ENCODE results near the gene HMGXB3. TPM values are rescaled to one million over a fixed set of nuclear protein-coding genes. Genes with fewer than 3 reads are reported as not detected.

The HMGXB3 gene
- total and polyA plus RNA-seq, 4 donors: 2.7 to 22.9 (median 11.0) TPM

DNA sequence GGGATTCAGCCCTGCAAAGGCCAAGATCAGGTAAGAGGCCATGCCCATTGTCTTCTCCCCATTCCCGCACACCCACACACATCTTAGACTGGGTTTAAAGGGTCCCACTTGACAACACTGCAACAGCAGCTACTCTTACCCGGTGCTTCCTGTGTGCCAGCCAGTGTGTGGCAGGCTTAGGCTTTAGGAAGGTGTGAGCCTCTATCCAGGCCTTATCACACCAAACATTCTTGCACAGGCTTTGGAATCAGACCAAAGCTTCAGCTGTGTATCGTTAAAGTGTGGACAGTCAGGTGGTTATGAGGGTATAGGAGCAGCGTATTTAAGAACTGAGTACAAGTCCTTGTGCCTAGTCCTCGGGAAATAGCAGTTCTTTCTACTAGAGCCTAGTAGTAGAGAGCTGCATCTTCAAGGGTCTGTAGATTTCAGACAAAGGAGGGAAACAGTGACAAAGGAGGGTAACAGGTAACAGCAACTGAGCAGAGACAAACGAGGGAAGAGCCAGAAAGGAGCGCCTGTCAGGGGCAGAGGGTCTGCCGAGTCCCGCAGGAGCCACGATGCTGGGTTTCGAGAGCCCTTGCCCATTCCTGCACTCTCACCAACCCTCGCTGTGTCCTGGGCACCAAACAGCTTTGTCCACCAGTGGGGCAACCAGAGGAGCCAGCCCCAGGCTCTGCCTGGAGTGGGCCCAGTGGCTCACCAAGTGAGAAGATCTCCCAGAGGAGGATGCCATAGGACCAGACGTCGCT, 55.0 kb downstream of the HMGXB3 start:
- no peaks in the 10 kb centered on the region for H3K9me3 ChIP-seq (ENCODE audit: control insufficient read depth in 4 of 4, low read length in 3 of 4)
- WGBS: 90% methylated on average over 14 of the region's 14 CpGs
- H3K4me3 ChIP-seq (ENCODE audit: low read depth in 1 of 3, low read length in 3 of 3): no peak overlapping the region
- no peak for DNase-seq (ENCODE audit: low spot score)
- no peaks in the 10 kb centered on the region for H3K27me3 ChIP-seq (ENCODE audit: control insufficient read depth in 4 of 4, insufficient read depth in 4 of 4, low read length in 3 of 4)
- no peak overlapping the region for H3K9ac ChIP-seq (ENCODE audit: low read depth in 1 of 2, low read length in 2 of 2)
- TF ChIP-seq HNF4G (IDR thresholded peaks at IDR 0.05) (no peak), ZBTB33 (IDR thresholded peaks at IDR 0.05) (no peak), FOXA1 (IDR thresholded peaks at IDR 0.05) (no peak), FOXA2 (IDR thresholded peaks at IDR 0.05) (no peak), TAF1 (conservative IDR thresholded peaks at IDR 0.05) (no peak), RXRA (IDR thresholded peaks at IDR 0.05) (no peak), ATF3 (IDR thresholded peaks at IDR 0.05) (no peak), NR2F2 (IDR thresholded peaks at IDR 0.05) (no peak), MAX (IDR thresholded peaks at IDR 0.05) (no peak), GABPA (IDR thresholded peaks at IDR 0.05 in 1 of 2, conservative IDR thresholded peaks at IDR 0.05 in 1 of 2) (no peak), EGR1 (IDR thresholded peaks at IDR 0.05; ENCODE audit: low read depth in 2 of 2) (no peak)
- TF ChIP-seq, protein P1, sequence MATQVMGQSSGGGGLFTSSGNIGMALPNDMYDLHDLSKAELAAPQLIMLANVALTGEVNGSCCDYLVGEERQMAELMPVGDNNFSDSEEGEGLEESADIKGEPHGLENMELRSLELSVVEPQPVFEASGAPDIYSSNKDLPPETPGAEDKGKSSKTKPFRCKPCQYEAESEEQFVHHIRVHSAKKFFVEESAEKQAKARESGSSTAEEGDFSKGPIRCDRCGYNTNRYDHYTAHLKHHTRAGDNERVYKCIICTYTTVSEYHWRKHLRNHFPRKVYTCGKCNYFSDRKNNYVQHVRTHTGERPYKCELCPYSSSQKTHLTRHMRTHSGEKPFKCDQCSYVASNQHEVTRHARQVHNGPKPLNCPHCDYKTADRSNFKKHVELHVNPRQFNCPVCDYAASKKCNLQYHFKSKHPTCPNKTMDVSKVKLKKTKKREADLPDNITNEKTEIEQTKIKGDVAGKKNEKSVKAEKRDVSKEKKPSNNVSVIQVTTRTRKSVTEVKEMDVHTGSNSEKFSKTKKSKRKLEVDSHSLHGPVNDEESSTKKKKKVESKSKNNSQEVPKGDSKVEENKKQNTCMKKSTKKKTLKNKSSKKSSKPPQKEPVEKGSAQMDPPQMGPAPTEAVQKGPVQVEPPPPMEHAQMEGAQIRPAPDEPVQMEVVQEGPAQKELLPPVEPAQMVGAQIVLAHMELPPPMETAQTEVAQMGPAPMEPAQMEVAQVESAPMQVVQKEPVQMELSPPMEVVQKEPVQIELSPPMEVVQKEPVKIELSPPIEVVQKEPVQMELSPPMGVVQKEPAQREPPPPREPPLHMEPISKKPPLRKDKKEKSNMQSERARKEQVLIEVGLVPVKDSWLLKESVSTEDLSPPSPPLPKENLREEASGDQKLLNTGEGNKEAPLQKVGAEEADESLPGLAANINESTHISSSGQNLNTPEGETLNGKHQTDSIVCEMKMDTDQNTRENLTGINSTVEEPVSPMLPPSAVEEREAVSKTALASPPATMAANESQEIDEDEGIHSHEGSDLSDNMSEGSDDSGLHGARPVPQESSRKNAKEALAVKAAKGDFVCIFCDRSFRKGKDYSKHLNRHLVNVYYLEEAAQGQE (IDR thresholded peaks at IDR 0.05): no peak
- H3K36me3 ChIP-seq (ENCODE audit: control insufficient read depth in 4 of 4, insufficient read depth in 3 of 4, low read depth in 1 of 4, low read length in 3 of 4): peaks cover 12 to 45% (median 33%) of the 10 kb centered on the region in 4 donors
- H3K4me1 ChIP-seq (ENCODE audit: control insufficient read depth in 4 of 4, insufficient read depth in 4 of 4, low read length in 3 of 4): no peaks in the 10 kb centered on the region
- H3K27ac ChIP-seq (ENCODE audit: low read depth in 1 of 2, low read length in 2 of 2): no peak overlapping the region

GRCh38 chr5:150056075-150056443, 55.5 kb downstream of the HMGXB3 start:
- no peaks in the 10 kb centered on the region for H3K4me1 ChIP-seq (ENCODE audit: control insufficient read depth in 4 of 4, insufficient read depth in 4 of 4, low read length in 3 of 4)
- no peak overlapping the region for H3K4me3 ChIP-seq (ENCODE audit: low read depth in 1 of 3, low read length in 3 of 3)
- peaks cover 11 to 39% (median 31%) of the 10 kb centered on the region in 4 donors for H3K36me3 ChIP-seq (ENCODE audit: control insufficient read depth in 4 of 4, insufficient read depth in 3 of 4, low read depth in 1 of 4, low read length in 3 of 4)
- H3K9me3 ChIP-seq (ENCODE audit: control insufficient read depth in 4 of 4, low read length in 3 of 4): no peaks in the 10 kb centered on the region
- DNase-seq (ENCODE audit: low spot score): no peak
- WGBS: 95% methylated on average over 9 of the region's 9 CpGs
- no peak overlapping the region for H3K9ac ChIP-seq (ENCODE audit: low read depth in 1 of 2, low read length in 2 of 2)
- no peak for TF ChIP-seq TAF1 (conservative IDR thresholded peaks at IDR 0.05)
- TF ChIP-seq, protein P1 (IDR thresholded peaks at IDR 0.05): no peak
- no peak for TF ChIP-seq ATF3 (IDR thresholded peaks at IDR 0.05)
- no peak for TF ChIP-seq HNF4G (IDR thresholded peaks at IDR 0.05)
- TF ChIP-seq NR2F2 (IDR thresholded peaks at IDR 0.05): no peak
- TF ChIP-seq GABPA (IDR thresholded peaks at IDR 0.05 in 1 of 2, conservative IDR thresholded peaks at IDR 0.05 in 1 of 2): no peak
- no peak for TF ChIP-seq EGR1 (IDR thresholded peaks at IDR 0.05; ENCODE audit: low read depth in 2 of 2)
- no peak for TF ChIP-seq RXRA (IDR thresholded peaks at IDR 0.05)
- no peak for TF ChIP-seq FOXA1 (IDR thresholded peaks at IDR 0.05)
- TF ChIP-seq YY1 (IDR thresholded peaks at IDR 0.05): no peak
- no peak for TF ChIP-seq CTCF (IDR thresholded peaks at IDR 0.05; ENCODE audit: low read depth, low read length, missing input control)
- no peak for TF ChIP-seq HNF4A (conservative IDR thresholded peaks at IDR 0.05)
- TF ChIP-seq SP1 (IDR thresholded peaks at IDR 0.05): no peak
- TF ChIP-seq FOXA2 (IDR thresholded peaks at IDR 0.05): no peak
- no peak for TF ChIP-seq RAD21 (IDR thresholded peaks at IDR 0.05)
- no peaks in the 10 kb centered on the region for H3K27me3 ChIP-seq (ENCODE audit: control insufficient read depth in 4 of 4, insufficient read depth in 4 of 4, low read length in 3 of 4)
- H3K27ac ChIP-seq (ENCODE audit: low read depth in 1 of 2, low read length in 2 of 2): no peak overlapping the region
